Neural cell (in vitro differentiated cells): ENCODE results near the gene TMEM236. TPM values are rescaled to one million over a fixed set of nuclear protein-coding genes. Genes with fewer than 3 reads are reported as not detected.

Experiments used
- H2AFZ ChIP-seq: fragments of 200-600, 300-800 bp; sonication (generic), shearing (Covaris generic); 2 replicates; pipeline ENCODE4 v1.6.0; 2014; ENCODE audit warnings: low read depth, mild to moderate bottlenecking, antibody characterized with exemption, low read length, moderate library complexity
- H3F3A ChIP-seq: fragments of 200-600 bp; shearing (Covaris generic); 2 replicates; pipeline ENCODE4 v1.6.1; 2016; ENCODE audit warnings: mild to moderate bottlenecking, moderate library complexity, mixed read lengths, antibody characterized with exemption, low read length; ENCODE audit not compliant: insufficient read depth, poor library complexity, severe bottlenecking
- H3K27ac ChIP-seq: fragments of 200-600, 300-800 bp; sonication (generic), shearing (Covaris generic); 2 replicates; pipeline ENCODE4 v1.5.1; 2014; ENCODE audit warnings: mild to moderate bottlenecking, low read length, moderate library complexity
- H3K27me3 ChIP-seq: fragments of 300-800, 200-600 bp; sonication (generic), shearing (Covaris generic); 2 replicates; pipeline ENCODE4 v1.6.0; 2014; ENCODE audit warnings: mild to moderate bottlenecking, low read depth, low read length, moderate library complexity; ENCODE audit not compliant: insufficient read depth
- H3K36me3 ChIP-seq: fragments of 300-800, 200-600 bp; sonication (generic), shearing (Covaris generic); 2 replicates; pipeline ENCODE4 v1.5.1; 2014; ENCODE audit warnings: mild to moderate bottlenecking, antibody characterized with exemption, low read length, moderate library complexity; ENCODE audit not compliant: insufficient read depth
- H3K4me2 ChIP-seq: fragments of 300-800, 200-600 bp; sonication (generic), shearing (Covaris generic); 2 replicates; pipeline ENCODE4 v1.6.0; 2014; ENCODE audit warnings: mild to moderate bottlenecking, low read length
- H3K4me3 ChIP-seq: fragments of 300-800, 200-600 bp; sonication (generic), shearing (Covaris generic); 2 replicates; pipeline ENCODE4 v1.5.1; 2014; ENCODE audit warnings: mild to moderate bottlenecking, low read length, moderate library complexity
- H3K79me2 ChIP-seq: fragments of 200-600 bp; shearing (Covaris generic); replicated peaks from 2 replicates; pipeline ENCODE4 v1.6.0; 2014; ENCODE audit warnings: mild to moderate bottlenecking, low read length, moderate library complexity; ENCODE audit not compliant: insufficient read depth
- H3K9ac ChIP-seq: fragments of 300-800, 200-600 bp; sonication (generic), shearing (Covaris generic); 2 replicates; pipeline ENCODE4 v1.6.1; 2016; ENCODE audit warnings: mild to moderate bottlenecking, low read length, mixed read lengths
- H3K9me2 ChIP-seq: fragments of 200-600 bp; shearing (Covaris generic); 2 replicates; pipeline ENCODE4 v1.6.1; 2016; ENCODE audit warnings: mild to moderate bottlenecking, low read length, mixed read lengths; ENCODE audit not compliant: insufficient read depth
- H3K9me3 ChIP-seq: fragments of 200-600, 300-800 bp; sonication (generic), shearing (Covaris generic); 2 replicates; pipeline ENCODE4 v1.6.1; 2016; ENCODE audit warnings: mild to moderate bottlenecking, mixed run types, low read length, moderate library complexity, mixed read lengths
- H4K20me1 ChIP-seq: fragments of 200-600 bp; shearing (Covaris generic); 2 replicates; pipeline ENCODE4 v1.6.1; 2016; ENCODE audit warnings: mild to moderate bottlenecking, mixed run types; ENCODE audit not compliant: insufficient read depth
- CTCF ChIP-seq: fragments of 450-650 bp; IDR thresholded peaks from 2 replicates; pipeline ENCODE4 v1.5.1; 2014; ENCODE audit warnings: antibody characterized with exemption, mild to moderate bottlenecking, moderate library complexity; ENCODE audit not compliant: poor library complexity, severe bottlenecking
- EP300 ChIP-seq: fragments of 450-650 bp; conservative IDR thresholded peaks from 2 replicates; pipeline ENCODE4 v1.6.1; 2014; ENCODE audit warnings: antibody characterized with exemption, mild to moderate bottlenecking, moderate library complexity; ENCODE audit not compliant: poor library complexity, severe bottlenecking
- EZH2 ChIP-seq: fragments of 200-600, 300-800 bp; shearing (Covaris generic), sonication (generic); IDR thresholded peaks from 2 replicates; pipeline ENCODE4 v1.6.1; 2014; ENCODE audit warnings: antibody characterized with exemption, low read length, borderline replicate concordance, mild to moderate bottlenecking; ENCODE audit not compliant: insufficient read depth, poor library complexity, severe bottlenecking
- MXI1 ChIP-seq: fragments of 450-650 bp; conservative IDR thresholded peaks from 2 replicates; pipeline ENCODE4 v1.6.1; 2014; ENCODE audit warnings: antibody characterized with exemption, mild to moderate bottlenecking; ENCODE audit not compliant: poor library complexity, severe bottlenecking
- POLR2AphosphoS5 ChIP-seq: IDR thresholded peaks from 2 replicates; pipeline ENCODE4 v1.6.1; 2012
- RAD21 ChIP-seq: fragments of 450-650 bp; conservative IDR thresholded peaks from 2 replicates; pipeline ENCODE4 v1.6.1; 2014; ENCODE audit warnings: antibody characterized with exemption, mild to moderate bottlenecking, moderate library complexity
- REST ChIP-seq: IDR thresholded peaks from 2 replicates; pipeline ENCODE4 v1.6.1; 2012; ENCODE audit warnings: borderline replicate concordance
- TAF1 ChIP-seq: IDR thresholded peaks from 2 replicates; pipeline ENCODE4 v1.6.1; 2012; ENCODE audit warnings: low read depth
- polyA plus RNA-seq: library from polyadenylated mRNA; depleted of rRNA; stranded (reverse); fragments of >200 nt; gene quantifications from 2 replicates; pipeline ENCODE4 v1.2.3, GENCODE V29; 2014

TMEM236 gene
- polyA plus RNA-seq, 1 donor from 2014 or later, result 0.10 TPM

- no peak overlapping the region for H3K4me2 ChIP-seq
- no peak overlapping the region for H2AFZ ChIP-seq
- no peak overlapping the region for H3K4me3 ChIP-seq
- no peak overlapping the region for H3K9ac ChIP-seq
- no peaks in the 10 kb centered on the region for H3F3A ChIP-seq
- no peaks in the 10 kb centered on the region for H3K79me2 ChIP-seq
- H3K9me2 ChIP-seq, result no peaks in the 10 kb centered on the region
- no peaks in the 10 kb centered on the region for H3K27me3 ChIP-seq
- no peak overlapping the region for H3K27ac ChIP-seq
- no peaks in the 10 kb centered on the region for H3K9me3 ChIP-seq
- H4K20me1 ChIP-seq, result no peaks in the 10 kb centered on the region
- no peak for TF ChIP-seq CTCF
- no peak for TF ChIP-seq TAF1
- no peak for TF ChIP-seq POLR2AphosphoS5
- TF ChIP-seq RAD21, result no peak
- no peak for TF ChIP-seq EZH2
- H3K36me3 ChIP-seq, result no peaks in the 10 kb centered on the region
Observed at GRCh38 chr10:17779784-17780183, 27.8 kb downstream of the TMEM236 start.

DNA sequence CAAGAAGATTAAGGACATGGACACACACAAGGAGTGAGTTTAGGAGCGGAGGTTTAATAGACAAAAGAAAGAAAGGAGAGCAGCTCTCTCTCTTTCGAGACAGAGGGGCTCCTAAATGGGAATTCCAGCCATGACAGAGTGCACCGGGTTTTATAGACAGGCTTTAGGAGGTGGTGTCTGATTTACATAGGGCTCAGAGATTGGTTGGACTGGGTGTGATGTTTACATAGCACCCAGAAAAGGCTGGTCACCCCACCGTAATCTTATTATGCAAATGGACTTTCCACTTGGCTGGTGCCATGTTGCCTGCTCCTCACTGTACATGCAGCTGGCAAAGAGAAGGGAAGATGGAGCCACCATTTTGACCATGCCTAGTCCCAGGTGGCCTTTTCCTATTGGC, 28.7 kb downstream of the TMEM236 start:
- no peaks in the 10 kb centered on the region for H3K36me3 ChIP-seq
- H3K4me2 ChIP-seq, result no peak overlapping the region
- no peaks in the 10 kb centered on the region for H4K20me1 ChIP-seq
- H3F3A ChIP-seq, result no peaks in the 10 kb centered on the region
- no peak overlapping the region for H2AFZ ChIP-seq
- no peaks in the 10 kb centered on the region for H3K9me2 ChIP-seq
- no peak overlapping the region for H3K9ac ChIP-seq
- no peaks in the 10 kb centered on the region for H3K9me3 ChIP-seq
- H3K79me2 ChIP-seq, result no peaks in the 10 kb centered on the region
- no peak for TF ChIP-seq POLR2AphosphoS5
- no peak for TF ChIP-seq TAF1
- no peak for TF ChIP-seq REST
- no peak for TF ChIP-seq MXI1
- TF ChIP-seq RAD21, result no peak
- no peak for TF ChIP-seq CTCF
- no peak for TF ChIP-seq EP300
- no peak overlapping the region for H3K4me3 ChIP-seq
- no peaks in the 10 kb centered on the region for H3K27me3 ChIP-seq
- no peak overlapping the region for H3K27ac ChIP-seq
